Hematopoietic multipotent progenitor cell treated with erythropoietin and hydrocortisone succinate and interleukin-3 and kit ligand, for 4 days (in vitro differentiated cells): ENCODE results near the gene CALHM5.
A peak's percentile ranks its signal among the peaks of the same experiment; 100 is the strongest.

Experiments
- DNase-seq: peaks from one replicate; pipeline ENCODE4 v3.0.0-alpha.2; 2015

Gene CALHM5

GRCh38 chr6:116512111-116512559 is 696 bp downstream of the CALHM5 start:
- no peak for DNase-seq

GRCh38 chr6:116512734-116513133 is 1.3 kb downstream of the CALHM5 start:
- DNase-seq = no peak

- no peak for DNase-seq
These were observed 1.9 kb downstream of the CALHM5 start for GRCh38 chr6:116513224-116513875.

- peak; percentile 16 for DNase-seq
These were observed 2.7 kb downstream of the CALHM5 start for GRCh38 chr6:116514111-116514510.

GRCh38 chr6:116515141-116515540 is 3.7 kb downstream of the CALHM5 start:
- DNase-seq = no peak

- peak; percentile 31 for DNase-seq
These were observed 7.4 kb downstream of the CALHM5 start for GRCh38 chr6:116518621-116519368.

- DNase-seq = no peak
These were observed 11.5 kb downstream of the CALHM5 start for GRCh38 chr6:116522896-116523295.

GRCh38 chr6:116524236-116524635 is 12.8 kb downstream of the CALHM5 start:
- no peak for DNase-seq

- DNase-seq = no peak
These were observed 16.7 kb downstream of the CALHM5 start for GRCh38 chr6:116528133-116528532.

- DNase-seq = no peak
These were observed 17.3 kb downstream of the CALHM5 start for GRCh38 chr6:116528780-116529179.

- DNase-seq = no peak
These were observed 18.2 kb downstream of the CALHM5 start for GRCh38 chr6:116529466-116530290.

- no peak for DNase-seq
These were observed 19.0 kb downstream of the CALHM5 start for GRCh38 chr6:116530436-116530835.

GRCh38 chr6:116531675-116532570 is 20.5 kb downstream of the CALHM5 start:
- DNase-seq = peak; percentile 88

- no peak for DNase-seq
These were observed 22.0 kb downstream of the CALHM5 start for GRCh38 chr6:116533233-116533957.

GRCh38 chr6:116535109-116535508 is 23.7 kb downstream of the CALHM5 start:
- DNase-seq = no peak

- DNase-seq = peak; percentile 87
These were observed 24.8 kb downstream of the CALHM5 start for GRCh38 chr6:116536216-116536621.

GRCh38 chr6:116542426-116542825 is 31.0 kb downstream of the CALHM5 start:
- no peak for DNase-seq

- DNase-seq = no peak
These were observed 31.7 kb downstream of the CALHM5 start for GRCh38 chr6:116543149-116543548.

- DNase-seq = no peak
These were observed 34.2 kb downstream of the CALHM5 start, which contains the start of gene TRAPPC3L for GRCh38 chr6:116545651-116546050. Gene TRAPPC3L, minus strand, starts transcription at chr6:116545684. Its CDS starts 170 bp downstream, at chr6:116545514.

- DNase-seq = no peak
These were observed 35.9 kb downstream of the CALHM5 start for GRCh38 chr6:116547358-116547757.

- DNase-seq = no peak
These were observed 39.4 kb downstream of the CALHM5 start for GRCh38 chr6:116550796-116551195.

GRCh38 chr6:116553451-116553850 is 42.0 kb downstream of the CALHM5 start, which contains the start of gene CALHM4:
Gene CALHM4, plus strand, starts transcription at chr6:116553751. Its CDS starts 43 bp downstream, at chr6:116553794.
- DNase-seq = no peak
